ENCODE results near the gene LRRC37A.
"Not testable (repeated sequence)": the region's sequence is repeated elsewhere in the genome, so short reads cannot be mapped to it uniquely, and the experiment has no call there.

GRCh38 chr17:46361755-46362154 lies 66.8 kb downstream of the LRRC37A start, which contains the start of gene ARL17B:
- not testable (repeated sequence) for TF ChIP-seq POLR2A (IDR thresholded peaks at IDR 0.05); CTCF (IDR thresholded peaks at IDR 0.05 in 4 of 5, conservative IDR thresholded peaks at IDR 0.05 in 1 of 5)

Measured in gastrocnemius medialis (tissue), 4 donors.